AG09319 (cell line): ENCODE measurements around the gene HLCS.

ENCODE experiments used
- DNase-seq: peaks from one replicate; pipeline ENCODE4 v3.0.0-alpha.2; 2010; ENCODE audit warnings: low read depth; ENCODE audit errors: extremely low read depth
- TF ChIP-seq, protein P1 (sequence below): IDR thresholded peaks from 2 replicates; pipeline ENCODE4 v1.5.1; 2011; ENCODE audit warnings: low read depth, mild to moderate bottlenecking, inconsistent platforms, low read length, moderate library complexity

The HLCS gene

DNA sequence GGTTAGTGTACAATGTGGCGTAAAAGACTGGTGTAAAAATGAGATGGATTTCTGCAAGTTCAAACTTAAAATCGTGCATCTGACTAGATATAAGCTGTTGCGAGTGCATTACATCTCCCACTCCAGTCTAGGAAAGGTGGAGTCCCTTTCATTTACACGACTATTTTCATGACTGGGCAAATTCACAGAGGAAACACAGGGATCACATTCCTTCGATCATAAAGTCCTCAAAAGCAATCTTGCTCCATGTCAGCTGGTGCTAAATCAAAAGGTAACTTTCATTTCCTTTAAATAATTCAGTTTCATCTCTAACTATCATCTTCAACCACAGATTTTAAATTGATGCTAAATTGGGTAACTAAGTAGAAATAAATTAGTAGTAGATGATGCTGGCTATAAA is 100.0 kb downstream of the HLCS start:
- DNase-seq = no peak
- TF ChIP-seq, protein P1, sequence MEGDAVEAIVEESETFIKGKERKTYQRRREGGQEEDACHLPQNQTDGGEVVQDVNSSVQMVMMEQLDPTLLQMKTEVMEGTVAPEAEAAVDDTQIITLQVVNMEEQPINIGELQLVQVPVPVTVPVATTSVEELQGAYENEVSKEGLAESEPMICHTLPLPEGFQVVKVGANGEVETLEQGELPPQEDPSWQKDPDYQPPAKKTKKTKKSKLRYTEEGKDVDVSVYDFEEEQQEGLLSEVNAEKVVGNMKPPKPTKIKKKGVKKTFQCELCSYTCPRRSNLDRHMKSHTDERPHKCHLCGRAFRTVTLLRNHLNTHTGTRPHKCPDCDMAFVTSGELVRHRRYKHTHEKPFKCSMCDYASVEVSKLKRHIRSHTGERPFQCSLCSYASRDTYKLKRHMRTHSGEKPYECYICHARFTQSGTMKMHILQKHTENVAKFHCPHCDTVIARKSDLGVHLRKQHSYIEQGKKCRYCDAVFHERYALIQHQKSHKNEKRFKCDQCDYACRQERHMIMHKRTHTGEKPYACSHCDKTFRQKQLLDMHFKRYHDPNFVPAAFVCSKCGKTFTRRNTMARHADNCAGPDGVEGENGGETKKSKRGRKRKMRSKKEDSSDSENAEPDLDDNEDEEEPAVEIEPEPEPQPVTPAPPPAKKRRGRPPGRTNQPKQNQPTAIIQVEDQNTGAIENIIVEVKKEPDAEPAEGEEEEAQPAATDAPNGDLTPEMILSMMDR = no peak

DNA sequence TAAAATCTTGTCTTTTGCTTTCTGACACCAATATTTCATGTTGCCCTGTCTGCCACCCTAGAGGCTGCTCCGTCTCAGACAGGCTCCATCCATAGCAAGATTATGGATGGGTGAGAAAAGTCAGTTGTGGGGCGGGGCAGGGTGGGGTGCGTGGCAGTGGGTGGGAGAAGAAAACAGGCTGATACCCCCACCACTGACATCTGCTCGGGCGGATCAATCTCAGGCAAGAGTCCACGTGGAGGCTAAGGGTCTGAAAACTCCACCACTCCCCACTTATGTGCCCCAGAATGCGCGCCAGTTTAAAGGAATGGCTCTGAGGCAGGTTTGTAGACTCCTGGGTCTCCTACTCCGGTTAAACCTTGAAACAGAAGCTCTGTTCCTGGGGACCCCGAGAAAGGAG is 101.5 kb downstream of the HLCS start:
- TF ChIP-seq, protein P1 = no peak
- no peak for DNase-seq

DNA sequence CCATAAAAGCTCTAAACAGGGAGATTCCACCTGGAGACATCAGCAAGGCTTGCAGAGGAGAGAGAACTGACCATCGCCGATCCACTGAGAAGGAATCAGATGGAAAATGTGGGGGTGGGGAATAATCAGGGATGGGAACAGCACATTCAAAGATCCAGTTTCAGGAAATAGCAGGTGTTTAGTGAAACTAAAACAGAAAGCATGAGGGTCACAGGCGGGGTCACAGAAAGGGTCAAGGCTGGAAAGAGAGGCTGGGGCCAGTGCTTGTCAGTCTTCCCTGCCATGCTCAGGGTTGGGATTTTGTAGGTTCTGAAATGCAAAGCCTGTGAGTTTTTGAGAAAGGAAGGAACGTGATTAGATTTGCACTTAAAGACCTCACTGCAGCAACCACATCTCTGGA is 103.2 kb downstream of the HLCS start:
- DNase-seq = no peak
- TF ChIP-seq, protein P1 = no peak

DNA sequence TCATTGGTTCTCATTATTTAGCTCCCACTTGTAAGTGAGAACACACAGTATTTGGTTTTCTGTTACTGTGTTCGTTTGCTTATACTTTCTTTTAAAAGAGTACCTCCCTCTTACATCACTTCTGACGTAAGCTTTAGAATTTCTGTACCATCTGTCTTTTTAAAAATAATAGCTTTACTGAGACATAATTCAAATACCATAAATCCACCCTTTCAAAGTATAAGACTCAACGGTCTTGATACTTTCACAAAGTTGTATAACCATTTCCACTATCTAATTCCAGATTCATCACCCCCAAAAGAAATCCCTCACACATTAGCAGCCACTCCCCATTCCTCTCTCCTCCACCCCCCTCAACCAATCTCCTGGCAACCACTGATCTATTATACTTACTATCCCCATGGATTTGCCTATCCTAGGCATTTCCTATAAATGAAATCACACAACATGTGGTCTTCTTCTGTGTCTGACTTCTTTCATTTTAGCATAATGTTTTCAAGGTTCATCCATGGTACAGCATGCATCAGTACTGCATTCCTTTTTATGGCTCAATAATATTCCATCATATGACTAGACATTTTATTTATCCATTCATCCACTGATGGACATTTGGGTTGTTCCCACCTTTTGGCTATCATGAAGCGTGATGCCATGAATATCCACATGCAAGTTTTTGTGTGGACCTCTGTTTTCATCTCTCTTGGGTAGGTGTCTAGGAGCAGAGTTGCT is 104.7 kb downstream of the HLCS start:
- no peak for DNase-seq
- TF ChIP-seq, protein P1 = no peak

DNA sequence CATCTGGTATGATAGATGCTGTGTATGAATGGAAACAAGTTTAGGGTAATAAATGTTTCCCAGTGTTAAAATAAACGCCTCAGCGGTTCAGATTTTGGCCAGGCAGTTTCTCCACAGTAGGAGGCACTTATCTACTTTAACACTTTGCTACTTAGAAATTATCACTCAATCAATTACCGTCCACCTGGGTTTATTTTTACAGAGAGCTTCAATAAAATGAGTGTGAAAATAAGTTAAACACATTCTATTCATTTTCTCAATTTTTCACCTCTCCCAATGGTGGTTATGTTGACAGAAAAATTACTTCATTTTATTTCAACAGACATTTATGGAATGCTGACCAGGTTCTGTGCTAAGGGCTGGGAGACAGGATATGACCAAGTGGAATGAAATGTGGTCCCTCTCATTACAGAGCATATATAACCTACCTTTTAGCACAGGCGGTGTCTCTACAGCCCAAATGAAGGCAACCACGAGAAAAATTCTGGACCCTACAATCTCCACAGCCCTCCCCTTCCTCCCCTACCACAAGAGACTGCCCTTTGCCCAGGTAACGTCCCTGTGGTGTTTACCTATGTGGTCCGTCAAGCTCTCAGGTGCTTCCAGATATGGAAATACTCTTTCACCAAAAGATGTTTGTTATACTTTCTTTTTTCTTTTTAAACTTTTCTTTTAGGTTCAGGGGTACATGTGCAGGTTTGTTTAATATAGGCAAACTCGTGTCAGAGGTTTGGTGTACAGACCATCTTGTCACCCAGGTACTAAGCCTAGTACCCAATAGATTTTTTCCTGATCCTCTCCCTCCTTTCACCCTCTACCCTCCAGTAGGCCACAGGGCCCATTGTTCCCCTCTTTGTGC is 105.5 kb downstream of the HLCS start:
- no peak for DNase-seq
- TF ChIP-seq, protein P1 = no peak

DNA sequence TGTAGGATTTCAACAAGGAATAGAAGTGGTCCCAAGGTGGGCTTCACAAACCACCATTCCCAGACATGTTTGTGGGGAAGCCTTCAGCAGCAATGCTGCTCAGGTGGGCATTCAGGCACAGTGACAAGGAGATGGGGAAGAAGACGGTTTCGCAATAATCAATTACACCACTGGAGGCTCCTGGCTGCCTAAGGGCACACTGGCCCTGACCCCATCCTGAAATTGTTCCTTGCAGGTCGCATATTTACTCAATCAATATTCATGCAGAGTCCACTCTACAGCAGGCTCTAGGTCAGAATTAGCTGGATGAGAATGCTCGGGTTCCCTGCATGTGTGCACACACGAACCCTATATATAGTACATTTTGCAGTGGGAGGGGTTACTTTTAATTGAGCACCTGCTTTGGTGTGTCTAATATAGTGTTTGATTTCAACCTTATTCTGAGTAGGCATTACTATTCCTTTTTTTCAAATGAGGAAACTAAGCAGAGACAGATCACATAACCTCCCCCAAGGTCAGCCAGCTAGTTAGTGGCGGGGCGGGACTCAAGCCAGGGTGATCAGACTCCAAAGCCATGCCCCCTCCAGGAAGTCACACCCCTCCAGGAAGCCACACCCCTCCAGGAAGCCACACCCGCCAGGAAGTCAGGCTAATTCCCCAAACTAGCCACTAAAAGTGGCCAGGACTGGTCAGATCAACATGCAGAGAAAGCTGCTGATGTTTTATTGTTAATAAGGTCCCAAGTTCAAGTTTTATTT is 106.5 kb downstream of the HLCS start:
- no peak for DNase-seq

More for the DNA sequence above, 106.5 kb downstream of the HLCS start:
- TF ChIP-seq, protein P1 = no peak
